Suprapubic skin (tissue), 3 donors: ENCODE data around the gene SMARCD1.

Experiments used
- POLR2A ChIP-seq, 2 donors: fragments of 450-650 bp; IDR thresholded peaks; one replicate each; pipeline ENCODE4 v1.6.1; 2017; ENCODE audit warnings: antibody characterized with exemption in 2 of 2, mild to moderate bottlenecking in 2 of 2, moderate library complexity in 2 of 2
- TF ChIP-seq, protein P1 (sequence below), 2 donors: fragments of 200-600 bp in 1 of 2; fragments of 450-650 bp in 1 of 2; sonication (generic) in 1 of 2; IDR thresholded peaks; one replicate each; pipeline ENCODE4 v1.5.1; 2016 to 2019; ENCODE audit warnings: antibody characterized with exemption in 2 of 2, mild to moderate bottlenecking in 1 of 2, moderate library complexity in 1 of 2

DNA sequence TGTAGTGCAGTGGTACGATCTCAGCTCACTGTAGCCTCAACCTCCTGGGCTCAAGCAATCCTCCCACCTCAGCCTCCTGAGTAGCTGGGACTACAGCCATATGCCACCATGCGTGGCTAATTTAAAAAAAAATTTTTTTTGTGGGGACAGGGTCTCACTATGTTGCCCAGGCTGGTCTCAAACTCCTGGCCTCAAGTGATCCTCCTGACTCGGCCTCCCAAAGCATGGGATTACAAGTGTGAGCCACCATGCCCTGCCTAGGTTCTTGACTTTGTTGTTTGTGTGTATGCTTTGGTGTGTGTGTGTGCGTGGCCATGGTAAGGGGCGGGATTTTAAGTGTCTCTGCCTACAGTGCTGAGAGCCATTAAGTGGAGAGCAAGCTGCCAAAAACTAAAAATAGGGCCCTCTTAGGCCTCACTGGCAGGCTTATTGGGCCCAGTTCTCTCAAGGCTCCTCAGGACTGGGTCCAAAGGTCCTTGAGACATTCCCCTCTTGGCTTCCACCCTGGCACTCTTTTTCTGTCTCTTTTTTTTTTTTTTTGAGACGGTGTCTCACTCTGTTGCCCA lies 32.0 kb downstream of the SMARCD1 start:
- TF ChIP-seq POLR2A (IDR thresholded peaks at IDR 0.05) = no peak
- TF ChIP-seq, protein P1, sequence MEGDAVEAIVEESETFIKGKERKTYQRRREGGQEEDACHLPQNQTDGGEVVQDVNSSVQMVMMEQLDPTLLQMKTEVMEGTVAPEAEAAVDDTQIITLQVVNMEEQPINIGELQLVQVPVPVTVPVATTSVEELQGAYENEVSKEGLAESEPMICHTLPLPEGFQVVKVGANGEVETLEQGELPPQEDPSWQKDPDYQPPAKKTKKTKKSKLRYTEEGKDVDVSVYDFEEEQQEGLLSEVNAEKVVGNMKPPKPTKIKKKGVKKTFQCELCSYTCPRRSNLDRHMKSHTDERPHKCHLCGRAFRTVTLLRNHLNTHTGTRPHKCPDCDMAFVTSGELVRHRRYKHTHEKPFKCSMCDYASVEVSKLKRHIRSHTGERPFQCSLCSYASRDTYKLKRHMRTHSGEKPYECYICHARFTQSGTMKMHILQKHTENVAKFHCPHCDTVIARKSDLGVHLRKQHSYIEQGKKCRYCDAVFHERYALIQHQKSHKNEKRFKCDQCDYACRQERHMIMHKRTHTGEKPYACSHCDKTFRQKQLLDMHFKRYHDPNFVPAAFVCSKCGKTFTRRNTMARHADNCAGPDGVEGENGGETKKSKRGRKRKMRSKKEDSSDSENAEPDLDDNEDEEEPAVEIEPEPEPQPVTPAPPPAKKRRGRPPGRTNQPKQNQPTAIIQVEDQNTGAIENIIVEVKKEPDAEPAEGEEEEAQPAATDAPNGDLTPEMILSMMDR (IDR thresholded peaks at IDR 0.05) = no peak
